IgD-negative memory B cell (primary cell): ENCODE data around the gene DEAF1. TPM values are rescaled to one million over a fixed set of nuclear protein-coding genes. Genes with fewer than 3 reads are reported as not detected.
A peak's percentile ranks its signal among the peaks of the same experiment; 100 is the strongest.

Experiments
- H3K27ac Mint-ChIP-seq, 3 donors: one replicate each; pipeline ENCODE4 v1.8.0; 2020 to 2022; ENCODE audit warnings: mild to moderate bottlenecking in 3 of 3, mixed read lengths in 3 of 3, moderate library complexity in 1 of 3
- H3K27me3 Mint-ChIP-seq: one replicate; pipeline ENCODE4 v1.8.0; 2021; ENCODE audit warnings: mixed read lengths
- H3K36me3 Mint-ChIP-seq: one replicate; pipeline ENCODE4 v1.8.0; 2020; ENCODE audit warnings: mild to moderate bottlenecking, mixed read lengths
- H3K4me1 Mint-ChIP-seq, 3 donors: one replicate each; pipeline ENCODE4 v1.8.0; 2020 to 2022; ENCODE audit warnings: mixed read lengths in 3 of 3, mild to moderate bottlenecking in 1 of 3
- H3K4me3 Mint-ChIP-seq, 4 donors: one replicate each; pipeline ENCODE4 v1.8.0; 2020 to 2022; ENCODE audit warnings: mild to moderate bottlenecking in 4 of 4, mixed read lengths in 4 of 4, moderate library complexity in 3 of 4
- H3K9me3 Mint-ChIP-seq, 3 donors: one replicate each; pipeline ENCODE4 v1.8.0; 2020 to 2021; ENCODE audit warnings: mixed read lengths in 3 of 3, mild to moderate bottlenecking in 1 of 3
- polyA plus RNA-seq: library from polyadenylated mRNA; unstranded; fragments of 300-500 nt; fragmentation: Illumina TruSeq; gene quantifications from one replicate; pipeline ENCODE4 v1.2.3, GENCODE V29; 2021

Gene DEAF1
- polyA plus RNA-seq, 1 donor from 2014 or later = 25.6 TPM

GRCh38 chr11:724778-725386 lies 29.9 kb upstream of the DEAF1 start:
- Mint-ChIP-seq H3K27me3 (peaks cover 9% of the 10 kb centered on the region), H3K36me3 (no peaks in the 10 kb centered on the region), H3K4me1 (peaks cover 7 to 12% (median 12%) of the 10 kb centered on the region in 3 donors), H3K4me3 (peak overlapping the region; percentile 28 to 89 (median 36)), H3K27ac (no peak overlapping the region), H3K9me3 (peaks cover 0 to 1% (median 0%) of the 10 kb centered on the region in 3 donors)

- Mint-ChIP-seq H3K27me3 (peaks cover 11% of the 10 kb centered on the region), H3K4me3 (peak overlapping the region in 3 of 4 donors; percentile 28 to 89 (median 32)), H3K27ac (no peak overlapping the region), H3K9me3 (peaks cover 0 to 2% (median 0%) of the 10 kb centered on the region in 3 donors), H3K36me3 (no peaks in the 10 kb centered on the region), H3K4me1 (peaks cover 7 to 12% (median 11%) of the 10 kb centered on the region in 3 donors)
These were observed 29.2 kb upstream of the DEAF1 start for GRCh38 chr11:724049-724777.

- Mint-ChIP-seq H3K4me1 (peaks cover 7 to 12% (median 11%) of the 10 kb centered on the region in 3 donors), H3K27ac (peak overlapping the region in 2 of 3 donors; percentile 31 to 85), H3K4me3 (peak overlapping the region; percentile 78 to 97 (median 92)), H3K36me3 (no peaks in the 10 kb centered on the region), H3K9me3 (peaks cover 0 to 3% (median 0%) of the 10 kb centered on the region in 3 donors), H3K27me3 (peaks cover 11% of the 10 kb centered on the region)
These were observed 28.3 kb upstream of the DEAF1 start for GRCh38 chr11:723120-723883.

- Mint-ChIP-seq H3K36me3 (no peaks in the 10 kb centered on the region), H3K4me3 (peak overlapping the region in 2 of 4 donors; percentile 37 to 91), H3K27ac (peak overlapping the region in 1 of 3 donors; percentile 83), H3K9me3 (peaks cover 0 to 3% (median 0%) of the 10 kb centered on the region in 3 donors), H3K4me1 (peaks cover 7 to 12% (median 11%) of the 10 kb centered on the region in 3 donors), H3K27me3 (peaks cover 11% of the 10 kb centered on the region)
These were observed 27.4 kb upstream of the DEAF1 start for GRCh38 chr11:722346-722811.

GRCh38 chr11:721741-722345 lies 26.8 kb upstream of the DEAF1 start:
- H3K4me1 Mint-ChIP-seq = peaks cover 7 to 12% (median 10%) of the 10 kb centered on the region in 3 donors
- peaks cover 11% of the 10 kb centered on the region for H3K27me3 Mint-ChIP-seq
- H3K4me3 Mint-ChIP-seq = peak overlapping the region; percentile 81 to 95 (median 92)
- H3K27ac Mint-ChIP-seq = peak overlapping the region in 1 of 3 donors; percentile 83
- H3K9me3 Mint-ChIP-seq = peaks cover 0 to 3% (median 0%) of the 10 kb centered on the region in 3 donors
- H3K36me3 Mint-ChIP-seq = no peaks in the 10 kb centered on the region

- Mint-ChIP-seq H3K27me3 (peaks cover 15% of the 10 kb centered on the region), H3K4me1 (peaks cover 7 to 12% (median 8%) of the 10 kb centered on the region in 3 donors), H3K36me3 (no peaks in the 10 kb centered on the region), H3K27ac (peak overlapping the region in 1 of 3 donors; percentile 83), H3K4me3 (peak overlapping the region; percentile 81 to 95 (median 92)), H3K9me3 (peaks cover 0 to 3% (median 0%) of the 10 kb centered on the region in 3 donors)
These were observed 26.3 kb upstream of the DEAF1 start for GRCh38 chr11:721247-721740.

GRCh38 chr11:720642-721246 lies 25.7 kb upstream of the DEAF1 start:
- Mint-ChIP-seq H3K27ac (no peak overlapping the region), H3K4me1 (peaks cover 7 to 12% (median 8%) of the 10 kb centered on the region in 3 donors), H3K4me3 (peak overlapping the region in 3 of 4 donors; percentile 63 to 91 (median 81))

GRCh38 chr11:720017-720641 lies 25.1 kb upstream of the DEAF1 start:
- H3K4me1 Mint-ChIP-seq = peaks cover 7 to 12% (median 8%) of the 10 kb centered on the region in 3 donors

More at GRCh38 chr11:720642-721246, 25.7 kb upstream of the DEAF1 start:
- H3K9me3 Mint-ChIP-seq = peaks cover 0 to 3% (median 0%) of the 10 kb centered on the region in 3 donors
- no peaks in the 10 kb centered on the region for H3K36me3 Mint-ChIP-seq
- peaks cover 15% of the 10 kb centered on the region for H3K27me3 Mint-ChIP-seq

GRCh38 chr11:719214-720016 lies 24.4 kb upstream of the DEAF1 start:
- peaks cover 7 to 12% (median 9%) of the 10 kb centered on the region in 3 donors for H3K4me1 Mint-ChIP-seq
- H3K36me3 Mint-ChIP-seq = no peaks in the 10 kb centered on the region
- H3K27me3 Mint-ChIP-seq = peaks cover 15% of the 10 kb centered on the region
- H3K27ac Mint-ChIP-seq = peak overlapping the region in 2 of 3 donors; percentile 43 to 57
- H3K4me3 Mint-ChIP-seq = peak overlapping the region in 2 of 4 donors; percentile 54 to 69
- peaks cover 2 to 5% (median 4%) of the 10 kb centered on the region in 3 donors for H3K9me3 Mint-ChIP-seq

More at GRCh38 chr11:720017-720641, 25.1 kb upstream of the DEAF1 start:
- Mint-ChIP-seq H3K4me3 (peak overlapping the region; percentile 46 to 69 (median 57)), H3K27ac (no peak overlapping the region), H3K27me3 (peaks cover 15% of the 10 kb centered on the region), H3K36me3 (no peaks in the 10 kb centered on the region), H3K9me3 (peaks cover 0 to 5% (median 3%) of the 10 kb centered on the region in 3 donors)

- H3K27me3 Mint-ChIP-seq = peaks cover 12% of the 10 kb centered on the region
- H3K4me3 Mint-ChIP-seq = no peak overlapping the region
- H3K4me1 Mint-ChIP-seq = peaks cover 0 to 9% (median 6%) of the 10 kb centered on the region in 3 donors
- H3K36me3 Mint-ChIP-seq = no peaks in the 10 kb centered on the region
- H3K27ac Mint-ChIP-seq = peak overlapping the region in 1 of 3 donors; percentile 39
- peaks cover 2 to 4% (median 4%) of the 10 kb centered on the region in 3 donors for H3K9me3 Mint-ChIP-seq
These were observed 19.4 kb upstream of the DEAF1 start for GRCh38 chr11:714436-714835.

GRCh38 chr11:709109-709997 lies 14.3 kb upstream of the DEAF1 start:
- Mint-ChIP-seq H3K27ac (no peak overlapping the region), H3K4me1 (peaks cover 0 to 9% (median 8%) of the 10 kb centered on the region in 3 donors), H3K36me3 (no peaks in the 10 kb centered on the region), H3K9me3 (no peaks in the 10 kb centered on the region), H3K27me3 (peaks cover 16% of the 10 kb centered on the region), H3K4me3 (peak overlapping the region in 1 of 4 donors; percentile 41)

GRCh38 chr11:708511-708910 lies 13.5 kb upstream of the DEAF1 start:
- no peak overlapping the region for H3K27ac Mint-ChIP-seq
- no peaks in the 10 kb centered on the region for H3K9me3 Mint-ChIP-seq
- no peak overlapping the region for H3K4me3 Mint-ChIP-seq
- no peaks in the 10 kb centered on the region for H3K36me3 Mint-ChIP-seq
- H3K27me3 Mint-ChIP-seq = peaks cover 16% of the 10 kb centered on the region
- H3K4me1 Mint-ChIP-seq = peaks cover 0 to 9% (median 8%) of the 10 kb centered on the region in 3 donors
